Placental pericyte (primary cell): Measurements from ENCODE around the gene OR52K1. TPM values are rescaled to one million over a fixed set of nuclear protein-coding genes. Genes with fewer than 3 reads are reported as not detected.

Experiments used
- total RNA-seq: library from RNA; depleted of rRNA; stranded (reverse); fragments of >200 nt; gene quantifications from 2 replicates; pipeline ENCODE4 v1.2.3, GENCODE V29; 2012

OR52K1 gene
- total RNA-seq, result not detected in 2 replicates

DNA sequence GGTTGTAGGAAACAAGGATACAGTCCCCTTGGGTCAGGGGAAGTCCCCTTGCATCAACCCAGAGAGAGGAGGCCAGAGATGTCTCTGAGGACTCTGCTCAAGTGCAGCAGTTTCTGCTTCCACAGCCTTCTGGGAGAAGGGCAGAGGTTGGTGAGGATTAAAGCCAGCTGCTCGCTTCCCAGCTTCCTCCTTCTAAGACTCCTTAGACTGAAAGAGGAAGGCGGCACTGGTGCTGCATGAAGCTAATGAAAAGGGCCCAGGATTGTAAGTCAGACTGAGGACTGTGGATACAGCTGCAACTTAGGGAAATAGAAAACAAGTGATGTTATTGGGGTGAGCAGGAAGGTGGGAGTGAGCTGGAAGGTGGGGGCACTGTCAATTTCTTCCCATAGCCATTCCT is at the start of gene OR52K1:
TSS of gene OR52K1 (plus strand) at position 202 of the 400 bp plus-strand sequence. CDS start 6,255 bp downstream, outside the sequence.

DNA sequence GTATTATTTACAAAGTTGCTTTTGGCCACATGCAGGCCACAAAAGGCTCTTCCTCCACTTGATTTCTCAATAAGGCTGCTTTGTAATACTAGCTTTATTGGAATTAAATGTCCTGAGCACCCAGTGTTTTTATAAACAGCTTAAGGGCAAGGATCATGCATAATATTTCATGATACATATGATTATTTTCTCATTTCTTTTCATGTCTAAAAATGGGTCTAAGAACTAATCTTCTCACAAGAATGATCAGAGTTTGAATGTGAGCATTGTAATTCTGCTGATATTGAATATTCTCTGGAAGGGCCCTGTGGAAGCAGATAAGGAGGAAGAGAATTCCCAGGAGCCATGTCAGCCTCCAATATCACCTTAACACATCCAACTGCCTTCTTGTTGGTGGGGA is 33.5 kb upstream of the OR52K1 start, which contains the start of gene OR52K2:
TSS of gene OR52K2 (plus strand) at position 301 of the 400 bp plus-strand sequence. CDS start at position 346, 45 bp downstream.

Other genes starting within 250 kb of the OR52K1 start
- gene OR52B4, start 114.3 kb upstream of the OR52K1 start, total RNA-seq, result not detected in 2 replicates
- gene TRIM21, start 88.9 kb upstream of the OR52K1 start, total RNA-seq, result 15.8 and 31.2 TPM in 2 replicates
- not detected in 2 replicates for gene OR52K2, start 33.4 kb upstream of the OR52K1 start, total RNA-seq
- not detected in 2 replicates for gene OR52M1, start 62.5 kb downstream of the OR52K1 start, total RNA-seq
- gene OR52I2, start 99.1 kb downstream of the OR52K1 start, total RNA-seq, result not detected in 2 replicates
- gene OR52I1, start 111.4 kb downstream of the OR52K1 start, total RNA-seq, result not detected in 2 replicates
- 6.3 and 12.3 TPM in 2 replicates for gene TRIM68, start 125.6 kb downstream of the OR52K1 start, total RNA-seq
- gene OR51D1, start 154.8 kb downstream of the OR52K1 start, total RNA-seq, result not detected in 2 replicates
- not detected in 2 replicates for gene OR51E1, start 161.3 kb downstream of the OR52K1 start, total RNA-seq
- gene OR51E2, start 215.2 kb downstream of the OR52K1 start, total RNA-seq, result 0.14 and 0.22 TPM in 2 replicates
- not detected in 2 replicates for gene MMP26, start 222.1 kb downstream of the OR52K1 start, total RNA-seq